Central memory CD4-positive, alpha-beta T cell (primary cell): ENCODE data around the gene CT45A2.
"Not testable (repeated sequence)": the region's sequence is repeated elsewhere in the genome, so short reads cannot be mapped to it uniquely, and the experiment has no call there.

Experiments used
- DNase-seq: peaks from one replicate; pipeline ENCODE4 v3.0.0; 2022
- total RNA-seq, 3 experiments: gene quantifications; one replicate each; lab custom pipeline; 2026; lab: John Stamatoyannopoulos, UW

The CT45A2 gene
- total RNA-seq, result 0 reads per million in 3 experiments

GRCh38 chrX:135819912-135820311, at the start of gene CT45A2:
CT45A2 (minus strand) TSS chrX:135820012; CDS start chrX:135816265, 3,747 bp downstream.
- not testable (repeated sequence) for DNase-seq

- DNase-seq, result not testable (repeated sequence)
These were observed 34.6 kb upstream of the CT45A2 start, which contains the start of gene CT45A8 for GRCh38 chrX:135854438-135854837. CT45A8 (minus strand) TSS chrX:135854538; CDS start chrX:135850783, 3,755 bp downstream.

GRCh38 chrX:135837180-135837579, 17.4 kb upstream of the CT45A2 start, which contains the start of gene CT45A7:
CT45A7 (minus strand) TSS chrX:135837280; CDS start chrX:135833533, 3,747 bp downstream.
- DNase-seq, result not testable (repeated sequence)

- DNase-seq, result not testable (repeated sequence)
These were observed 17.1 kb downstream of the CT45A2 start, which contains the start of gene CT45A6 for GRCh38 chrX:135802687-135803086. CT45A6 (minus strand) TSS chrX:135802787; CDS start chrX:135798993, 3,794 bp downstream.

- not testable (repeated sequence) for DNase-seq
These were observed 34.4 kb downstream of the CT45A2 start, which contains the start of gene CT45A5 for GRCh38 chrX:135785403-135785802. CT45A5 (minus strand) TSS chrX:135785503; CDS start chrX:135781729, 3,774 bp downstream.

- DNase-seq, result not testable (repeated sequence)
These were observed 51.7 kb downstream of the CT45A2 start, which contains the start of gene CT45A3 for GRCh38 chrX:135768091-135768490. CT45A3 (minus strand) TSS chrX:135768191; CDS start chrX:135764444, 3,747 bp downstream.
